Measurements from ENCODE around the gene IFIT1B. TPM values are rescaled to one million over a fixed set of nuclear protein-coding genes. Genes with fewer than 3 reads are reported as not detected.

IFIT1B gene
- polyA plus RNA-seq, 4 donors, result 0.09 to 0.38 (median 0.21) TPM; not detected in 1

Other genes starting within 250 kb of the IFIT1B start
- gene CH25H, start 170.7 kb upstream of the IFIT1B start, polyA plus RNA-seq (ENCODE audit: insufficient read length in 4 of 4), result under 1 TPM in 3 of 4 donors, not detected in 1; 0.19 to 0.21 (median 0.21) TPM
- gene LIPA, start 126.3 kb upstream of the IFIT1B start, polyA plus RNA-seq (ENCODE audit: insufficient read length in 4 of 4), result 10 to 100 TPM; 39.1 to 60.4 (median 47.1) TPM
- 10 to 100 TPM in 1 of 4 donors, 1 to 10 TPM in 3; 6.6 to 12.8 (median 8.1) TPM for gene IFIT2, start 76.0 kb upstream of the IFIT1B start, polyA plus RNA-seq (ENCODE audit: insufficient read length in 4 of 4)
- gene IFIT3, start 50.1 kb upstream of the IFIT1B start, polyA plus RNA-seq (ENCODE audit: insufficient read length in 4 of 4), result 10 to 100 TPM; 11.7 to 18.7 (median 14.2) TPM
- 10 to 100 TPM; 14.5 to 20.7 (median 17.6) TPM for gene IFIT1, start 14.6 kb downstream of the IFIT1B start, polyA plus RNA-seq (ENCODE audit: insufficient read length in 4 of 4)
- 10 to 100 TPM; 11.1 to 20.3 (median 16.3) TPM for gene IFIT5, start 36.5 kb downstream of the IFIT1B start, polyA plus RNA-seq (ENCODE audit: insufficient read length in 4 of 4)
- 10 to 100 TPM; 27.3 to 35.1 (median 29.6) TPM for gene SLC16A12, start 157.5 kb downstream of the IFIT1B start, polyA plus RNA-seq (ENCODE audit: insufficient read length in 4 of 4)

Measured in left renal cortex interstitium (tissue), 4 donors.